ENCODE results near the gene ARVCF.

The ARVCF gene

GRCh38 chr22:19971276-19972124 lies 45.1 kb downstream of the ARVCF start:
- DNase-seq, result no peak

DNA sequence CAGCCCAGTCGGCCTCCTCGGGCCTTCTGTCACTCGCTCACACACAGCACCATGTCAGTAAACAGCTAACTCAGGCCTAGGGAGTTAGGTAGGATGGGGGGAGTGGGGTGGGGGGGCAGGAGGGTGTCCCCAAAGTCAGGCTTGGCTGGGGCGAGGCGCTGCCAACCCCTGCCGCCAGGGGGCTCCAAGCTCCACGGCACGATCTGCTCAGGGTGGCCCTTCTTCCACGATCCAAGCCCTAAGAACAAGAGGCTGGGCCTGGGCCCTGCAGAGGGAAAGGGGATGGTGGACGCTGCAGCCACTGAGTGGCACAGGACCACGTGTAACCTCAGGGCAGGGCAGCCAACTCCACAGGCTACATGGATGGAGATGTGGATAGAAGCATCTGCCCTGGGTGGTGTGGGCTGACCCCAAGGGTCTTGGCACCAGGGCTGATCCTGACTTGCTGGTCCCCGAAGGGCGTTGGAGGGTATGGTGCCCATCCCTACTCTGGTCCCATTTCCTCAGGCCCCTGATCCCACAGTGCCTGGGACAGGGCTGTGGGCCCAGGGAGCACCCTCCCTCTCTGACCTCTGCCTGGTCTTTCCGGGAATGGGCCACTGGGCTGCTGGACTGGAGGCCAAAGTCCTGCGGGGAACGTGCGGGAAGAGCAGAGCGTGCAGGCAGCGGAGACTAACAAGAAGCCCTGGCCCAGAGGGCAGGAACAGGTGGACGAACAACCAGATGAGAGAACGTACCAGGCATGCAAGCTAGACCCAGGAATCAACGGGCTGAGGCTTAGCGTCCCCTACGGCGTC lies 45.9 kb downstream of the ARVCF start:
- peak; percentile 57 for DNase-seq

- DNase-seq, result no peak
Observed at GRCh38 chr22:19970031-19970478, 46.6 kb downstream of the ARVCF start.

DNA sequence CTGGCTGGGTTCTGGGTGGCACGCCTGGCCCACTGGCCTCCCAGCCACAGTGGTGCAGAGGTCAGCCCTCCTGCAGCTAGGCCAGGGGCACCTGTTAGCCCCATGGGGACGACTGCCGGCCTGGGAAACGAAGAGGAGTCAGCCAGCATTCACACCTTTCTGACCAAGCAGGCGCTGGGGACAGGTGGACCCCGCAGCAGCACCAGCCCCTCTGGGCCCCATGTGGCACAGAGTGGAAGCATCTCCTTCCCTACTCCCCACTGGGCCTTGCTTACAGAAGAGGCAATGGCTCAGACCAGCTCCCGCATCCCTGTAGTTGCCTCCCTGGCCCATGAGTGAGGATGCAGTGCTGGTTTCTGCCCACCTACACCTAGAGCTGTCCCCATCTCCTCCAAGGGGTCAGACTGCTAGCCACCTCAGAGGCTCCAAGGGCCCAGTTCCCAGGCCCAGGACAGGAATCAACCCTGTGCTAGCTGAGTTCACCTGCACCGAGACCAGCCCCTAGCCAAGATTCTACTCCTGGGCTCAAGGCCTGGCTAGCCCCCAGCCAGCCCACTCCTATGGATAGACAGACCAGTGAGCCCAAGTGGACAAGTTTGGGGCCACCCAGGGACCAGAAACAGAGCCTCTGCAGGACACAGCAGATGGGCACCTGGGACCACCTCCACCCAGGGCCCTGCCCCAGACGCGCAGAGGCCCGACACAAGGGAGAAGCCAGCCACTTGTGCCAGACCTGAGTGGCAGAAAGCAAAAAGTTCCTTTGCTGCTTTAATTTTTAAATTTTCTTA lies 47.3 kb downstream of the ARVCF start:
- DNase-seq, result no peak

DNA sequence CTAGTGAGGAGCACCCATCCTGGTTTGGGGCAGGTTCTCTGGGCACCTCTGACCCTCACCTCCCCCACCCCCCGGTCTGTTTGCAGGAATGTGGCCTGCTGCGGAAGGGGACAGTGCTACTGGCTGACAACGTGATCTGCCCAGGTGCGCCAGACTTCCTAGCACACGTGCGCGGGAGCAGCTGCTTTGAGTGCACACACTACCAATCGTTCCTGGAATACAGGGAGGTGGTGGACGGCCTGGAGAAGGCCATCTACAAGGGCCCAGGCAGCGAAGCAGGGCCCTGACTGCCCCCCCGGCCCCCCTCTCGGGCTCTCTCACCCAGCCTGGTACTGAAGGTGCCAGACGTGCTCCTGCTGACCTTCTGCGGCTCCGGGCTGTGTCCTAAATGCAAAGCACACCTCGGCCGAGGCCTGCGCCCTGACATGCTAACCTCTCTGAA lies 48.2 kb downstream of the ARVCF start:
- no peak for DNase-seq

GRCh38 chr22:19967850-19968449 lies 48.7 kb downstream of the ARVCF start:
- no peak for DNase-seq

- no peak for DNase-seq
Observed at GRCh38 chr22:19966908-19967750, 49.5 kb downstream of the ARVCF start.

GRCh38 chr22:19965771-19966709 lies 50.6 kb downstream of the ARVCF start:
- peak; percentile 26 for DNase-seq

GRCh38 chr22:19964701-19965386 lies 51.8 kb downstream of the ARVCF start:
- DNase-seq, result no peak

GRCh38 chr22:19963863-19964642 lies 52.6 kb downstream of the ARVCF start:
- DNase-seq, result no peak

DNA sequence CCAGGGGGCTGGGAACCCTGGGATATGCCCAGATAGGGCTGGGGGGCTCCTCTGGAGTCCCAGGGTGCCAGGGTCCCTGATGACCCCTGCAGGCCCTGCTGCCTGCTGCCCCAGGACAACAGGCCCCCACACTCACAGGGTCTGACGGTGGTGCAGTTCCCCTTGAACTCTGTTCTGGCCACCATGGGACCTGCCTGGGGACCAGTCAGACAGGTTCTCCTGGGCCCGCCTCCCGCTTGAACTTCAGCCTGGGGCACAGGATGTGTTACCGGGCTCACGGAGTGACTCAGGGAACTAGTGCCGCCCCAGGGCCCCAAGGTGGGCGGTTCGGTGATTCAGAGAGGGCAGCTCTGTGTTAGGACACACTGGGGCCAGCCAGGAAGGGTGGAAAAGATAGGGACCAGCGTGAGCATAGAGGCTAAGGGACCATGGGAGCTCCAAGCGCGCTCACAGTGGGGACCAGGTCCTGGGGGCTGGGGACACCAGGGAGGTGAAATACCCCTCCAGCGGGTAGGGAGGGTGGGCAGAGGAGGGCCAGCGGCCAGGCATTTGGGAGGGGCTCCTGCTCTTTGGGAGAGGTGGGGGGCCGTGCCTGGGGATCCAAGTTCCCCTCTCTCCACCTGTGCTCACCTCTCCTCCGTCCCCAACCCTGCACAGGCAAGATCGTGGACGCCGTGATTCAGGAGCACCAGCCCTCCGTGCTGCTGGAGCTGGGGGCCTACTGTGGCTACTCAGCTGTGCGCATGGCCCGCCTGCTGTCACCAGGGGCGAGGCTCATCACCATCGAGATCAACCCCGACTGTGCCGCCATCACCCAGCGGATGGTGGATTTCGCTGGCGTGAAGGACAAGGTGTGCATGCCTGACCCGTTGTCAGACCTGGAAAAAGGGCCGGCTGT lies 53.5 kb downstream of the ARVCF start:
- no peak for DNase-seq

DNA sequence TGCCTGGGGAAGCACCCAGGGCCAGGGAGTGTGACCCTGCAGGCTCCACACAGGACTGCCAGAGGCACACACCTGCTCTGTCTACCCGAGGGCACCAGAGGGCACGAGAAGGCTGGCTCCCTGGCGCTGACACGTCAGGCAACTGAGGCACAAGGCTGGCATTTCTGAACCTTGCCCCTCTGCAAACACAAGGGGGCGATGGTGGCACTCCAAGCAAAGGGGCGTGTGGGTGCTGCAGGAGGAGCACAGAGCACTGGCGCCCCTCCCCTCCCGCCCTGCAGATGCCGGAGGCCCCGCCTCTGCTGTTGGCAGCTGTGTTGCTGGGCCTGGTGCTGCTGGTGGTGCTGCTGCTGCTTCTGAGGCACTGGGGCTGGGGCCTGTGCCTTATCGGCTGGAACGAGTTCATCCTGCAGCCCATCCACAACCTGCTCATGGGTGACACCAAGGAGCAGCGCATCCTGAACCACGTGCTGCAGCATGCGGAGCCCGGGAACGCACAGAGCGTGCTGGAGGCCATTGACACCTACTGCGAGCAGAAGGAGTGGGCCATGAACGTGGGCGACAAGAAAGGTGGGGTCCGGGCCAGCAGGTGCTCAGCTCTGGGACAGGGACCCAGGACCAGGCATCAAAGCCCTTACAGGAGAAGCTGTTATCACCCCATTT lies 54.2 kb downstream of the ARVCF start:
- DNase-seq, result peak; percentile 81

GRCh38 chr22:19961868-19962245 lies 54.8 kb downstream of the ARVCF start:
- no peak for DNase-seq

GRCh38 chr22:19961201-19961580 lies 55.4 kb downstream of the ARVCF start:
- DNase-seq, result no peak

- no peak for DNase-seq
Observed at GRCh38 chr22:19960491-19961200, 56.0 kb downstream of the ARVCF start.

DNA sequence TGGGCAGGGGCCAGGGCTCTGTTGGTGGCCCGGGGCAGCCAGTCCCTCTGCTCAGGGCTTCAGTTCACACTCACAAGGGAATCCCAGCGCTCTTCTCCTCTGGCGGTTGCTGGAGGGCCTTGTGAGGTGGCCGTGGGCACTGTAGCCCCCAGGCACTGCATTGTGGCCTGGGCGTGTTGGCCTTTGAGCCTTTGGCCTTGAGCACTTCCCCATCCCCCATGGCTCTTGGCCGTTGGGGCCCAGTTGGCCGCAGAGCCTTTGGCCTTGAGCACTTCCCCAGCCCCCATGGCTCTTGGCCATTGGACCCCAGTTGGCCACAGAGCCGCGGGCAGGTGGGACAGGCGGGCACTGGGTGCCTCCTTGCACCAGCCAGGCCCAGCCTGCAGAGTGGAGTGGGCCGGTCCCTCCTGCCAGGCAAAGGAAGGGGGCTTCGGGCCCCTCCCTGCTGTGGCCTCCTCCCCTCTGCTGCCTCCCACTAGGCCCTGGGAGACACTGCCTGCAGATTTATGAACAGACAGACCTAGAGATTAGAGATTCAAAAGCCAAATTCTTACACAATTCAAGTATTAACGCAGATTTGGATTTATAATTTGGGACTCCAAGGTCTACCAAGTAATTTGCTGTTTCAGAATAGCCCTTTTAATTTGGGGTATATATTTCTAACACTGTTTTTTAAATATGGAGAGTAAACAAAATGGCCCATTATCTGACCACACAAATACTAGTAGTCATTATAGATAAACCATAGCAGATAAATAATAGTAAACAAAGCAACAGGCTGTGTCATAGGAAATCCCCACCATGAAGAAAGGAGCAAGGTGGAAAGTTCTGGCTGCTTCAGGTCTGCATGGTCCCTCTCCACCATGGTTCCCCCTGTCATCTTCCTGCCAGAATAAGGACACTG lies 56.8 kb downstream of the ARVCF start:
- DNase-seq, result no peak
